Measurements from ENCODE around the gene PLEKHG5.

Gene PLEKHG5

DNA sequence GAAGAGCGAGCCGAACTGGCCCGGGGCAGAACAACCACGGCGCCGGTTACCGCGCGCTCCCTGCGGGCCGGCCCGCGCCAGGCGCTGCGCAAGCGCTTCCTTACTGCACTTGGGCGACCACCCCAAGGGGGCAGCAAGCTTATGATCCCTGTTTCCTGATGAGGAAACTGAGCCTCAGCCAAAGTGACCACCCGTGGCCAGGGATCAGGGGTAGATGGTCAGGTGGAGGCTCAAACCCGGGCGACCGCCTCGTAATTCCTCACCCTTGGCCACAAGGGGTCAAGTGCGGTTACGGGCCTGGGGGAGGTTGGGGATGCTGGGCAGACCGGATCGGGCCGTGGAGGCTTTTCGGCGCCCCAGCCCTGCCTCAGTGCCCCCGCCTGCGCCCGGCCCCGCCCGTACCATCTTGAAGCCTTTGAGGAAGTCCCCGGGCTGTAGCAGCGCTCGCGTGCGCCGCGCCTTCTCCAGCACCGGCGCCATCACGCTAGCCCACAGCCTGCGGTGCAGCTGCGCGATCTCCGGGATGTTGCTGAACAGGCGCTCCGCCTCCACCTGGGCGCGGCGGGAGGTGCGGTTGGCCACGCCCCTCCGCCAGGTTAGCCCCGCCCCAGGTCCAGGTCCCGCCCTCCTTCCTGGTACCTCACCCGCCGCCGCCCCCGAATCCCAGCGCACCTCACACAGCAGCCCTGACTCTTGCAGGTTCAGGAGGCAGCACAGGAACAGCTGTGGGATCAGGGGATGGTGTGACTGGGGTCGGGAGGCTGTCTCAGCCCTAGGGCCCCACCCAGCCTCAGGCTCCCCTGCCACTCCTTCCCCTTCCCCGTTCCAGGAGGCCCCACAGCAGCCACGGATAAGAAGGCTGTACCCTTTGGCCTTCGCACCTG, 20.1 kb downstream of the PLEKHG5 start:
- no peak for DNase-seq
- H3K27ac Mint-ChIP-seq = no peak overlapping the region
- no peaks in the 10 kb centered on the region for H3K27me3 Mint-ChIP-seq
- H3K4me1 Mint-ChIP-seq (ENCODE audit: low read depth) = peaks cover 9% of the 10 kb centered on the region
- H3K36me3 Mint-ChIP-seq (ENCODE audit: low read depth) = no peaks in the 10 kb centered on the region
- H3K4me3 Mint-ChIP-seq = no peak overlapping the region
- no peaks in the 10 kb centered on the region for H3K9me3 Mint-ChIP-seq

DNA sequence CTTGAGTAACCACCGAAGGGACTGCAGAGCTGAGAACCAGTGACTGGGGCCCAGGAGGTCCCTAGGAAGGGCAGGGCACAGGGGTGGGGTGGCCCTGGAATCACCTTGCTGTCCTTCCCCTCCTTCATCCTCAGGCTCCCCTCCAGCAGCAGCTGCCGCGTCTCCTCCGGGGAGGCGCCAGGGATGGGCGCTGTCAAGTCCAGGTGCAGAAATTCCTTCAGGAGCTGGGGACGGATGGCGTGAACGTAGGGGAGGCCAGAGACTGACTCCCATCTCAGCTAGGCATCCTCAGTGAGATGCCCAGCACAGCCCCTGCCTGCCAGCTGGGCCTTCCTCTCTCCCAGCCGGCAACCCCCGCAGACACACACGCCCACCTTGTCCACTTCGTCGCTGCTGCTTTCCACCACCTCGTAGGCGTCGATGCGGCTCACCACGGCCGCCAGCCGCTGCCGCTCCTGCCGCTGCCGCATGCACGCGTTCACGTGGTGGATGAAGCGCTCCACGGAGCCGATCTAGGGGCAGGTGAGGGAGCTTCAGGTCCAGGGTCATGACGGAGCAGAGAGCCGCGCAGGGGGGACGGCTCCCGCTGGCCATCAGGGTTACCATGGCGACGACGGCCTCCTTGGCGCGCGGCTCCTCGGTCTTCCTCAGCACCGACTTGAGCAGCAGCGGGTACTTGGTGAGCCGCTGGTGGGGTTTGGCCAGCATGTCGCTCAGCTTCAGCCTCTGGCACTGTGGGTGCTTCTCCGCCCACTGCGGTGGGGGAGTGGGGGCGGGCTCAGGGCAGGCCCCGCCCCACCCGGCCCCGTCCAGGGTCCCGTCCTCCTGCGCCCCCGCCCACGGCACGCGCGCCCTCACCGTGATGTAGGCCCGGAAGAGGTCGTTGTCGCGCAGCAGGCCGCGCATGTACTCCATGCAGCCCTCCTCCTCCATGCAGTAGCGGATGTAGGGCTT, 21.1 kb downstream of the PLEKHG5 start:
- no peak overlapping the region for H3K4me3 Mint-ChIP-seq
- H3K27ac Mint-ChIP-seq = no peak overlapping the region
- H3K27me3 Mint-ChIP-seq = no peaks in the 10 kb centered on the region
- H3K36me3 Mint-ChIP-seq (ENCODE audit: low read depth) = peaks cover 3% of the 10 kb centered on the region
- H3K9me3 Mint-ChIP-seq = no peaks in the 10 kb centered on the region
- H3K4me1 Mint-ChIP-seq (ENCODE audit: low read depth) = peaks cover 6% of the 10 kb centered on the region
- DNase-seq = no peak

DNA sequence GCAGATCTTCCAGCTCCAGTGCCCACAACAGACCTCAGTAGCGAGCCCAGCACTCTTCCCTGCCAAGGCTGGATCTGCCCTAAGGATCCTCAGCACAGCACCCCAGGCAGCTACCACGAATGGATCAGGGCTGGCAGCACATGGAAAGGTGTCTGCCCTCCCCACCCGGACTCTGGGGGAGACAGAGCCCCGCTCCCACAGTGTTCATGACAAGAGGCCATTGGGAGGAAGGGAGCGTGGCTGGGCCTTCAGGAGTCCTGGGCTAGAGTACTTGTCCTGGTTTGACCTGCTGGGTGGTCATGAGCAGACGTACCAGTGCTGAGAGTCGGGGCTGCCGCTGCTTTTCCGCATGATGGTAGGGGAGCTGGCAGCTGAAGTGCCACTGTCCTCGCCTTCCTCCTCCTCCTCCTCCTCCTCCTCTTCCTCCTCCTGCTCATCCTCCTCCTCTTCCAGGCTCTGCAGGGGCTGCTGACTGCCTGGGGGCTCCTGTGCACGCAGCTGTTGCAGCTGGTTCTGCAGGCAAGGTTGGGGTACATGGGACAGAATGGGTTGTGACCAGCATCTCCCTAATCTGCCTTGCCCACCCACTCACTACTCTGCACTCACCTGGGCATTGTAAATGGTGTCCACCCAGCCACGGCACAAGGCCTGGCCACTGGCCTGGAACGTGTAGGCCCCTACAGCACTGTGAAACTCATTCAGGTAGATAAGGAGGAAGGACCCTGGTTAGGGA, 22.6 kb downstream of the PLEKHG5 start:
- peaks cover 15% of the 10 kb centered on the region for H3K4me1 Mint-ChIP-seq (ENCODE audit: low read depth)
- H3K9me3 Mint-ChIP-seq = no peaks in the 10 kb centered on the region
- H3K4me3 Mint-ChIP-seq = no peak overlapping the region
- no peaks in the 10 kb centered on the region for H3K27me3 Mint-ChIP-seq
- DNase-seq = no peak
- peaks cover 15% of the 10 kb centered on the region for H3K36me3 Mint-ChIP-seq (ENCODE audit: low read depth)
- H3K27ac Mint-ChIP-seq = no peak overlapping the region

DNA sequence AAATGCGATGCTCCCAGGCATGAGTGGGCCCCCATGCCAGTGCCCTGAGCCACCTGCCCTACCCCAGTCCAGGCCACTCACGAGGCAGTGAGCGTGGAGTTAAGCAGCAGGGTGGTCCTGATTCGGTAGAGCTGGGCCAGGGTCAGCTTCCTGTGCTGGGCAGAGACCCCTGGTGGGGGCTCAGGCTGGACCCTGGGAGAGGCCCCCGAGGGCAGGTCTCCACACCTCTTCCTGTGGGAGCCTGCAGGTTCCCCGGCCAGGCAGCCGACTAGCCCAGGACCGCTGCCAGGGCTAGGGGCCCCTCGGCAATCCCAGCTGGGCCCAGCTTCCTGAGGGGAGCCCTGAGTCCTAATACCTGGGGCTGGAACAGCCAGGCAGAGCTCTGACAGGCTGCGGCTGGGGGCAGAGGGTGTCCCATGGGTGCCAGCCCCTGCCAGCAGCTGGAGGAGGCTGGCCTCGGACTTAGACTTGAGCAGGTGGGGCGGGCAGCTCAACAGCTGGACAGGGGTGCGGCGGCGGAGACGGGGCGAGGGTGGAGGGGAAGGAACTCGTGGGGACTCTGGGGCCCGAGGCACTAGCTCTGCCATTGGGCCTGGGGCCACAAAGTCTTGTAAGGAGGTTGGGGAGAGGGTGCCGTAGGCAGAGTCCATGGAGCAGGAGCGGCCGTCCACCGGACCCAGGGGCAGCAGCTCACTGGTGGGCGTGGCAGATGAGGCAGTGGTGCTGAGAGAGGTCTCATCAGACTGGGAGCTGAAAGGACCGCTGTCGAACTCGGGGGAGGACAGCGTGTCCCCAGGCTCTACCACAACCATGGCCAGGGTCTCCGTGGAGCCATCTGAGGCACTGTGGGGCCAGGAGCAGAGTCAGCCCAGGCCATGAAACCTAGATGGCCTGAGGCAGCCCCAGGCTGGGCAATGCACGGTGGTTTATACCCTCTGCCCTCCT, 23.5 kb downstream of the PLEKHG5 start:
- no peaks in the 10 kb centered on the region for H3K27me3 Mint-ChIP-seq
- H3K36me3 Mint-ChIP-seq (ENCODE audit: low read depth) = peaks cover 20% of the 10 kb centered on the region
- no peak overlapping the region for H3K27ac Mint-ChIP-seq
- no peak overlapping the region for H3K4me3 Mint-ChIP-seq
- H3K9me3 Mint-ChIP-seq = no peaks in the 10 kb centered on the region
- H3K4me1 Mint-ChIP-seq (ENCODE audit: low read depth) = peaks cover 19% of the 10 kb centered on the region
- no peak for DNase-seq

DNA sequence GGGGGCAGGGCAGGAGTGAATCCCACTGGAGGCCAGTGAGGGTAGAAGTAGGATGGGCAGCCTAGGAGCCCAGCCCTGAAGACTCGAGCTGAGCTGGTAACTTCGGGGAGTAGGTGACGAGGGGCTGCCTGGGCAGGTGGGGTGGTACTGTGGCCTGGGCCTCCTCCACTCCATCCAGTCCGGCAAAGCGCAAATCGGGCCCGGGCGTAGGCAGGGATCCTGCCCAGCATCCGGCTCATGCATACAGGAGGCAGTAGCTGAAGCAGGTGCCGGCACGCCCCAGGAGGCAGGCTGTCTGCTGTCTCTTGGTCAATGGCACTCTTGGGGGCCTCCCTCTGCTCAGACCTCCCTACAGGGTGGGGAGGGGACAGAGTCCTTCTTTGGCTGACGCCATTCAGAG, 24.2 kb downstream of the PLEKHG5 start:
- Mint-ChIP-seq H3K9me3 (no peaks in the 10 kb centered on the region), H3K4me3 (peak overlapping the region; percentile 15), H3K36me3 (ENCODE audit: low read depth) (peaks cover 28% of the 10 kb centered on the region), H3K4me1 (ENCODE audit: low read depth) (peaks cover 27% of the 10 kb centered on the region), H3K27me3 (no peaks in the 10 kb centered on the region), H3K27ac (no peak overlapping the region)
- no peak for DNase-seq

DNA sequence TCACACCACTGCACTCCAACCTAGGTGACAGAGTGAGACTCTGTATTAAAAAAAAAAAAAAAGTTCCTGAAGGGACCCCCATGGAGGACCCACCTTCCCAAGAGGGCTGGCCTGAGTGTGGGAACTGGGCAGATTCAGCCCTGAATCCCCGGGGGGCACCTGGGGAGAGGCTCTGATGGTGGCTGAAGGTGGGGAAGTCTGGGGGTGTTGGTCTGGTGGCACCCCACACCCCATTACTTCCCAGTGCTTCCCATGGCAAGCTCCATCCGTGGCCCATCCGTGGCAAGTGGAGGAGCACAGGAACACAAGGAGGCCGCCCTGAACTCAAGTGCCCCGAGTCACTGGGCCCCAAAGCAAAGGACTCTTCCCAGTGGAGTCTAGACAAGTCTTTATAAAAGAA, 24.7 kb downstream of the PLEKHG5 start:
- Mint-ChIP-seq H3K27ac (peak overlapping the region; percentile 75), H3K36me3 (ENCODE audit: low read depth) (peaks cover 33% of the 10 kb centered on the region), H3K9me3 (no peaks in the 10 kb centered on the region), H3K27me3 (no peaks in the 10 kb centered on the region), H3K4me3 (peak overlapping the region; percentile 94), H3K4me1 (ENCODE audit: low read depth) (peaks cover 31% of the 10 kb centered on the region)
- no peak for DNase-seq

DNA sequence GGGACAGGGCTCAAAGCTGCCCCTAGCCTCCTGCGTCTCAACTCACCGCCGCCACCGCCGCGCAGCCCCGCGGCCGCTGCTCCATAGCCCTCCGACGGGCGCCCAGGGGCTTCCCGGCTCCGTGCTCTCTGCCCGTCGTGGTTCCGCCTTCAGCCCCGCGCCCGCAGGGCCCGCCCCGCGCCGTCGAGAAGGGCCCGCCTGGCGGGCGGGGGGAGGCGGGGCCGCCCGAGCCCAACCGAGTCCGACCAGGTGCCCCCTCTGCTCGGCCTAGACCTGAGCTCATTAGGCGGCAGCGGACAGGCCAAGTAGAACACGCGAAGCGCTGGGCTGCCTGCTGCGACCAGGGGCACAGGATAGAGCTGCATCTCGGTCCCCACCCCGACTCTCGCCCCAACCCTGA, 25.4 kb downstream of the PLEKHG5 start, which contains the start of gene TNFRSF25:
Gene TNFRSF25, minus strand, starts transcription at position 151 of the 400 bp plus-strand sequence. Its CDS starts 66 bp downstream, at position 85.
- Mint-ChIP-seq H3K27ac (peak within 1 kb of the TSS; percentile 92), H3K4me1 (ENCODE audit: low read depth) (peaks cover 39% of the 10 kb centered on the region), H3K9me3 (no peaks in the 10 kb centered on the region), H3K4me3 (peak within 1 kb of the TSS; percentile 94), H3K36me3 (ENCODE audit: low read depth) (peaks cover 40% of the 10 kb centered on the region), H3K27me3 (no peaks in the 10 kb centered on the region)
- peak; percentile 78 for DNase-seq

DNA sequence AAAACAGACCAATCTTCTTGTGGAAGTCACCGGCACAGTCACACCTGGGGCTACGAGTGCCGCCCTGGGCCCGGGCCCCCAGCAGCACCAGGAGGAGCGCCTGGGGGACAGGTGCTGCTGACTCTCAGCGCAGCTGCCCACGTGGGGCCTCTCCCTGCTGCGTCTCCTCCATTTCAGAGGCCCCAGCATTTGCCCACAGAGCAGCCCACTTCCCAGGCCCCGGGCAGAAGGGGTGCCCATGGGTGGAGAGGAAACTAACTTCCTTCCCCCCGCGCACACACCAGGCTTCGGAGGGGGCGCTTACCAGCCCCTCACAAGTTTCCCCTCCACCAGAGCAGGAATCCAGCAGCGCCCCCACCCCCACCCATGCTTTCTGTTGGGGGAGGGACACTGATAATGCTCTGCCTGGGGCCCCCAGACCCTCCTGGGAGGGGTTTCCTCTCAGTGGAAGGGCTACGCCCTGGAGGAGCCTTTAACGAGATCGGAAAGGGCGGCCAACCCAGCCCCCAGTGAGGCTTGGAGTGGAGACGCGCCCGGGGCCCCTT, 25.9 kb downstream of the PLEKHG5 start:
- peak; percentile 75 for DNase-seq
- Mint-ChIP-seq H3K36me3 (ENCODE audit: low read depth) (peaks cover 45% of the 10 kb centered on the region), H3K4me1 (ENCODE audit: low read depth) (peaks cover 44% of the 10 kb centered on the region)

DNA sequence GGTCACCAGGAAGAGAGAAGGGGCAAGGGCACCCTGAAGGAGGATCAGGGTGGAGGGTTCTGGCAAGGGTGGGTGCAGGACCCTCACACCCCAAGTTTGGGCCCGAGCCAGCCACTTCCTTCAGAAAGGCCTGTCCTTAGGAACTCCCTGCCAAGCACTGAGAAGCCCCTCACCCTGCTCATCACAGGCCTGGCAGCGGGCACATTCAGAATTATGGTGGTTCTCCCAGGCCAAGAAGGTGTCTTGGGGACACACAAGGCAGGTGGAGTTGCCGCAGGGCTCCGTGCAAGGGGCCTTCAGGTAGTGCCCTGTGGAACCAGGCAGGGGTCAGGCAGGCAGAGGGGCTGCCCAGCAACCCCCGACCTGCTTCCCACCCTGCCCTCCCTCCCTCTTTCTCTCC, 26.6 kb downstream of the PLEKHG5 start:
- Mint-ChIP-seq H3K27ac (peak overlapping the region; percentile 92), H3K36me3 (ENCODE audit: low read depth) (peaks cover 46% of the 10 kb centered on the region), H3K9me3 (no peaks in the 10 kb centered on the region), H3K4me3 (peak overlapping the region; percentile 94), H3K4me1 (ENCODE audit: low read depth) (peaks cover 49% of the 10 kb centered on the region), H3K27me3 (no peaks in the 10 kb centered on the region)
- DNase-seq = peak; percentile 54

More for the DNA sequence above, 25.9 kb downstream of the PLEKHG5 start:
- Mint-ChIP-seq H3K4me3 (peak overlapping the region; percentile 94), H3K27me3 (no peaks in the 10 kb centered on the region), H3K9me3 (no peaks in the 10 kb centered on the region), H3K27ac (peak overlapping the region; percentile 92)

DNA sequence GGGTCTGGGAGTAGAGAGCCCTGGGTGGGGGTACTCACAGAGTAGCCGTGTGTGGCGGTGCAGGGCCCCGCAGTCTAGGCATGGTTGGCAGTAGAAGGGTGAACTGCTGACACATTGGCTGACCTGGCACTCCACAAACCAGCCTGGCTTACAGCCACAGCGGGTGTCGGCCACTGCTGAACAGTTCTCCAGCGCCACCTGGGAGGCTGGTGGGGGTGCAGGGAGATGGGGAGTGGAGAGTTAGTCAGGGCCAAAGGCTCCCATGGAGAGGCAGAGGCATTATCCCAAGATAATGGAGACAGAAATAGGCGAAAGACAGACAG, 27.0 kb downstream of the PLEKHG5 start:
- Mint-ChIP-seq H3K27ac (peak overlapping the region; percentile 92), H3K9me3 (no peaks in the 10 kb centered on the region), H3K4me3 (peak overlapping the region; percentile 94), H3K4me1 (ENCODE audit: low read depth) (peaks cover 53% of the 10 kb centered on the region), H3K36me3 (ENCODE audit: low read depth) (peaks cover 46% of the 10 kb centered on the region), H3K27me3 (no peaks in the 10 kb centered on the region)
- peak; percentile 68 for DNase-seq

DNA sequence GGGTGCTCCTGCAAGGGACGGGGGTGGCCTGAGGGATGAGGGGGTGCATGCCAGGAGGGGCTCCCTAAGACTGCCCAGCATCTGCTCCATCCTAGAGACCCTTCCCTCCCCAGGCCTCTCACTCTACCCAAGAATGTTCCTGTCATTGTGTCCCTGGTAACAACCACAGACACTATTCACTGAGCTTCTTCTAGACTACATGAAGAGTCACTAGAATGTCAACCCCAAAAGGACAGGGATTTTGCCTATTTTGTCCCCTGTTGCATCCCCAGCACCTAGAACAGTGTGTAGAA, 28.4 kb downstream of the PLEKHG5 start:
- Mint-ChIP-seq H3K9me3 (no peaks in the 10 kb centered on the region), H3K27ac (peak overlapping the region; percentile 71), H3K4me1 (ENCODE audit: low read depth) (peaks cover 57% of the 10 kb centered on the region), H3K27me3 (no peaks in the 10 kb centered on the region), H3K36me3 (ENCODE audit: low read depth) (peaks cover 46% of the 10 kb centered on the region), H3K4me3 (peak overlapping the region; percentile 49)
- no peak for DNase-seq

DNA sequence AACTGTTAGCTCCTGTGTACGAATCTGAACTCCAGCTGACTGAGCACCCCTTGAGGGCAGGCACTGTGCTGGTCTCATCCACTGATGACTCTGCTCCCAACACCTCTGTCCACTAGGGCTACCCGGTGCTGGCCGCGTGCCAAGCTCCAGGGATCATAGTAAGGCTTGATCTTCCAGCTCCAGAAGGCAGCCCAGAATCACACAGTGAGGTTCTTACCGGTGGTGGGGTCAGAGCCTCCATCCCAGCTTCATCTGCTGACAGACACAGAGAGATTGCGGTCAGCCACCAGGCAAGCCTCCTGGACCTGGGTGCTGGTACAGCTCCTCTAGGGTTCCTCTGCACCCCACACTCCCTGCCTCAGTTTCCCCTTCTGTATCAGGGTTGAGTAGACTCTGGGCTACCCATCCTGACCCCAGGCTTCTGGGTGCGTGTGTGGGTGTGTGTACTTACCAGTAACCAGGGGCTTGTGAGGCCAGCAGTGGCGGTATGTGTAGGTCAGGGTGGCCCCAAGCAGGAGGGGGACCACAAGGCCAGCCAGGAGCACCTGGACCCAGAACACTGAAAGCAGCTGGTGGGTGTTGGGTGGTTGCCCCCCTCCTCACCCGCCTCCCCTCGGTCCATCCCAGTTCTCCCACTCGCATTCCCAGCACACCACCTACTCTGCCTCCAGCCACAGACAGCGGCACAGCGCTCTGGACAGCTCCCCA, 28.9 kb downstream of the PLEKHG5 start:
- no peaks in the 10 kb centered on the region for H3K9me3 Mint-ChIP-seq
- H3K36me3 Mint-ChIP-seq (ENCODE audit: low read depth) = peaks cover 46% of the 10 kb centered on the region
- peak overlapping the region; percentile 49 for H3K4me3 Mint-ChIP-seq
- no peak for DNase-seq
- no peaks in the 10 kb centered on the region for H3K27me3 Mint-ChIP-seq
- H3K27ac Mint-ChIP-seq = peak overlapping the region; percentile 86
- peaks cover 57% of the 10 kb centered on the region for H3K4me1 Mint-ChIP-seq (ENCODE audit: low read depth)

Measured in activated T-cell treated with anti-CD3 and anti-CD28 coated beads, Interleukin-2, amount 50 U/mL, for 24 hours (primary cell).